ENCODE measurements around the gene VTI1A.

Gene VTI1A

GRCh38 chr10:112799038-112799437 lies 352.0 kb downstream of the VTI1A start:
- TF ChIP-seq ZNF514 (tag by site-specific recombination; IDR thresholded peaks at IDR 0.05) (no peak), MYNN (tag by site-specific recombination; IDR thresholded peaks at IDR 0.05; ENCODE audit: borderline replicate concordance) (no peak), ZNF843 (tag by site-specific recombination; IDR thresholded peaks at IDR 0.05) (no peak), ZFP37 (tag by site-specific recombination; IDR thresholded peaks at IDR 0.05) (no peak), ZNF521 (tag by site-specific recombination; IDR thresholded peaks at IDR 0.05) (no peak), ZNF404 (tag by site-specific recombination; IDR thresholded peaks at IDR 0.05) (no peak), ZNF169 (tag by site-specific recombination; IDR thresholded peaks at IDR 0.05) (no peak), ZNF423 (tag by site-specific recombination; IDR thresholded peaks at IDR 0.05) (no peak), ZNF292 (tag by site-specific recombination; IDR thresholded peaks at IDR 0.05; ENCODE audit: borderline replicate concordance, low read depth) (no peak), ZNF311 (tag by site-specific recombination; IDR thresholded peaks at IDR 0.05; ENCODE audit: borderline replicate concordance) (no peak), REST (tag by site-specific recombination; IDR thresholded peaks at IDR 0.05) (no peak), OSR2 (tag by site-specific recombination; IDR thresholded peaks at IDR 0.05) (no peak)
- TF ChIP-seq, protein P1, sequence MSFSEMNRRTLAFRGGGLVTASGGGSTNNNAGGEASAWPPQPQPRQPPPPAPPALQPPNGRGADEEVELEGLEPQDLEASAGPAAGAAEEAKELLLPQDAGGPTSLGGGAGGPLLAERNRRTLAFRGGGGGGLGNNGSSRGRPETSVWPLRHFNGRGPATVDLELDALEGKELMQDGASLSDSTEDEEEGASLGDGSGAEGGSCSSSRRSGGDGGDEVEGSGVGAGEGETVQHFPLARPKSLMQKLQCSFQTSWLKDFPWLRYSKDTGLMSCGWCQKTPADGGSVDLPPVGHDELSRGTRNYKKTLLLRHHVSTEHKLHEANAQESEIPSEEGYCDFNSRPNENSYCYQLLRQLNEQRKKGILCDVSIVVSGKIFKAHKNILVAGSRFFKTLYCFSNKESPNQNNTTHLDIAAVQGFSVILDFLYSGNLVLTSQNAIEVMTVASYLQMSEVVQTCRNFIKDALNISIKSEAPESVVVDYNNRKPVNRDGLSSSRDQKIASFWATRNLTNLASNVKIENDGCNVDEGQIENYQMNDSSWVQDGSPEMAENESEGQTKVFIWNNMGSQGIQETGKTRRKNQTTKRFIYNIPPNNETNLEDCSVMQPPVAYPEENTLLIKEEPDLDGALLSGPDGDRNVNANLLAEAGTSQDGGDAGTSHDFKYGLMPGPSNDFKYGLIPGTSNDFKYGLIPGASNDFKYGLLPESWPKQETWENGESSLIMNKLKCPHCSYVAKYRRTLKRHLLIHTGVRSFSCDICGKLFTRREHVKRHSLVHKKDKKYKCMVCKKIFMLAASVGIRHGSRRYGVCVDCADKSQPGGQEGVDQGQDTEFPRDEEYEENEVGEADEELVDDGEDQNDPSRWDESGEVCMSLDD (tag by site-specific recombination; IDR thresholded peaks at IDR 0.05), result no peak
- TF ChIP-seq, protein P2, sequence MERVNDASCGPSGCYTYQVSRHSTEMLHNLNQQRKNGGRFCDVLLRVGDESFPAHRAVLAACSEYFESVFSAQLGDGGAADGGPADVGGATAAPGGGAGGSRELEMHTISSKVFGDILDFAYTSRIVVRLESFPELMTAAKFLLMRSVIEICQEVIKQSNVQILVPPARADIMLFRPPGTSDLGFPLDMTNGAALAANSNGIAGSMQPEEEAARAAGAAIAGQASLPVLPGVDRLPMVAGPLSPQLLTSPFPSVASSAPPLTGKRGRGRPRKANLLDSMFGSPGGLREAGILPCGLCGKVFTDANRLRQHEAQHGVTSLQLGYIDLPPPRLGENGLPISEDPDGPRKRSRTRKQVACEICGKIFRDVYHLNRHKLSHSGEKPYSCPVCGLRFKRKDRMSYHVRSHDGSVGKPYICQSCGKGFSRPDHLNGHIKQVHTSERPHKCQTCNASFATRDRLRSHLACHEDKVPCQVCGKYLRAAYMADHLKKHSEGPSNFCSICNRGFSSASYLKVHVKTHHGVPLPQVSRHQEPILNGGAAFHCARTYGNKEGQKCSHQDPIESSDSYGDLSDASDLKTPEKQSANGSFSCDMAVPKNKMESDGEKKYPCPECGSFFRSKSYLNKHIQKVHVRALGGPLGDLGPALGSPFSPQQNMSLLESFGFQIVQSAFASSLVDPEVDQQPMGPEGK (tag by site-specific recombination; IDR thresholded peaks at IDR 0.05), result no peak
- TF ChIP-seq, protein P3, sequence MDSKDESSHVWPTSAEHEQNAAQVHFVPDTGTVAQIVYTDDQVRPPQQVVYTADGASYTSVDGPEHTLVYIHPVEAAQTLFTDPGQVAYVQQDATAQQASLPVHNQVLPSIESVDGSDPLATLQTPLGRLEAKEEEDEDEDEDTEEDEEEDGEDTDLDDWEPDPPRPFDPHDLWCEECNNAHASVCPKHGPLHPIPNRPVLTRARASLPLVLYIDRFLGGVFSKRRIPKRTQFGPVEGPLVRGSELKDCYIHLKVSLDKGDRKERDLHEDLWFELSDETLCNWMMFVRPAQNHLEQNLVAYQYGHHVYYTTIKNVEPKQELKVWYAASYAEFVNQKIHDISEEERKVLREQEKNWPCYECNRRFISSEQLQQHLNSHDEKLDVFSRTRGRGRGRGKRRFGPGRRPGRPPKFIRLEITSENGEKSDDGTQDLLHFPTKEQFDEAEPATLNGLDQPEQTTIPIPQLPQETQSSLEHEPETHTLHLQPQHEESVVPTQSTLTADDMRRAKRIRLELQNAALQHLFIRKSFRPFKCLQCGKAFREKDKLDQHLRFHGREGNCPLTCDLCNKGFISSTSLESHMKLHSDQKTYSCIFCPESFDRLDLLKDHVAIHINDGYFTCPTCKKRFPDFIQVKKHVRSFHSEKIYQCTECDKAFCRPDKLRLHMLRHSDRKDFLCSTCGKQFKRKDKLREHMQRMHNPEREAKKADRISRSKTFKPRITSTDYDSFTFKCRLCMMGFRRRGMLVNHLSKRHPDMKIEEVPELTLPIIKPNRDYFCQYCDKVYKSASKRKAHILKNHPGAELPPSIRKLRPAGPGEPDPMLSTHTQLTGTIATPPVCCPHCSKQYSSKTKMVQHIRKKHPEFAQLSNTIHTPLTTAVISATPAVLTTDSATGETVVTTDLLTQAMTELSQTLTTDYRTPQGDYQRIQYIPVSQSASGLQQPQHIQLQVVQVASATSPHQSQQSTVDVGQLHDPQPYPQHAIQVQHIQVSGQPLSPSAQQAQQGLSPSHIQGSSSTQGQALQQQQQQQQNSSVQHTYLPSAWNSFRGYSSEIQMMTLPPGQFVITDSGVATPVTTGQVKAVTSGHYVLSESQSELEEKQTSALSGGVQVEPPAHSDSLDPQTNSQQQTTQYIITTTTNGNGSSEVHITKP (tag by site-specific recombination; IDR thresholded peaks at IDR 0.05), result no peak
- TF ChIP-seq, protein P4, sequence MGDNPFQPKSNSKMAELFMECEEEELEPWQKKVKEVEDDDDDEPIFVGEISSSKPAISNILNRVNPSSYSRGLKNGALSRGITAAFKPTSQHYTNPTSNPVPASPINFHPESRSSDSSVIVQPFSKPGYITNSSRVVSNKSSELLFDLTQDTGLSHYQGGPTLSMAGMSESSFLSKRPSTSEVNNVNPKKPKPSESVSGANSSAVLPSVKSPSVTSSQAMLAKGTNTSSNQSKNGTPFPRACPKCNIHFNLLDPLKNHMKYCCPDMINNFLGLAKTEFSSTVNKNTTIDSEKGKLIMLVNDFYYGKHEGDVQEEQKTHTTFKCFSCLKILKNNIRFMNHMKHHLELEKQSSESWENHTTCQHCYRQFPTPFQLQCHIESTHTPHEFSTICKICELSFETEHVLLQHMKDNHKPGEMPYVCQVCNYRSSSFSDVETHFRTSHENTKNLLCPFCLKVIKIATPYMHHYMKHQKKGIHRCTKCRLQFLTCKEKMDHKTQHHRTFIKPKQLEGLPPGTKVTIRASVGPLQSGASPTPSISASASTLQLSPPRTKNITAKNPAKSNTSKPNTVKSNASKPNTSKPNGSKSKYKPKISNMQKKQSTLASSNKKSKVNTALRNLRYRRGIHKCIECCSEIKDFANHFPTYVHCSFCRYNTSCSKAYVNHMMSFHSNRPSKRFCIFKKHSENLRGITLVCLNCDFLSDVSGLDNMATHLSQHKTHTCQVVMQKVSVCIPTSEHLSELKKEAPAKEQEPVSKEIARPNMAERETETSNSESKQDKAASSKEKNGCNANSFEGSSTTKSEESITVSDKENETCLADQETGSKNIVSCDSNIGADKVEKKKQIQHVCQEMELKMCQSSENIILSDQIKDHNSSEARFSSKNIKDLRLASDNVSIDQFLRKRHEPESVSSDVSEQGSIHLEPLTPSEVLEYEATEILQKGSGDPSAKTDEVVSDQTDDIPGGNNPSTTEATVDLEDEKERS (tag by site-specific recombination; IDR thresholded peaks at IDR 0.05), result no peak
- no peak overlapping the region for H3K27ac ChIP-seq (ENCODE audit: extremely low read depth, low read depth, low read length)
- H3K36me3 ChIP-seq (ENCODE audit: control insufficient read depth in 2 of 2, insufficient read depth in 1 of 2, low read length in 2 of 2), result no peaks in the 10 kb centered on the region
- no peaks in the 10 kb centered on the region for H3K9me3 ChIP-seq (ENCODE audit: control insufficient read depth, insufficient read depth, low read depth, low read length)
- ChIA-PET CTCF (no interaction called here), POLR2A (no interaction called here)
- no peak overlapping the region for H3K4me3 ChIP-seq (ENCODE audit: low read depth, low read length)
- no peaks in the 10 kb centered on the region for H3K4me1 ChIP-seq (ENCODE audit: control insufficient read depth, insufficient read depth, low read length)
